HEK293 (cell line): Measurements from ENCODE around the gene ASTN2.
A peak's percentile ranks its signal among the peaks of the same experiment; 100 is the strongest.

ENCODE experiments used
- CTCF ChIA-PET: fragments of 350-600 bp; formaldehyde crosslinking; extraction: SDS; loops from one replicate; lab custom pipeline; 2021; ENCODE audit warnings: antibody characterized with exemption; lab: Yijun Ruan, JAX
- POLR2A ChIA-PET: fragments of 300-600 bp; formaldehyde crosslinking; extraction: SDS; loops from one replicate; lab custom pipeline; 2020; ENCODE audit warnings: antibody characterized with exemption, inconsistent platforms; lab: Yijun Ruan, JAX
- H3K27ac ChIP-seq: fragments of 200-500 bp; sonication (Bioruptor generic); 2 replicates; pipeline ENCODE4 v1.5.1; 2014; ENCODE audit warnings: low read depth, low read length, control low read depth, inconsistent platforms; ENCODE audit errors: extremely low read depth
- H3K36me3 ChIP-seq, 2 experiments: fragments of 200-500 bp in 1 of 2; sonication (Bioruptor generic) in 1 of 2; 1 replicate in 1 of 2; 2 replicates in 1 of 2; pipeline ENCODE4 v1.5.1; 2014 to 2017; ENCODE audit warnings: inconsistent platforms in 2 of 2, low read length in 2 of 2; ENCODE audit not compliant: control insufficient read depth in 2 of 2, insufficient read depth in 1 of 2
- H3K4me1 ChIP-seq: fragments of 200-500 bp; sonication (Bioruptor generic); 2 replicates; pipeline ENCODE4 v1.5.1; 2014; ENCODE audit warnings: mild to moderate bottlenecking, low read length, inconsistent platforms; ENCODE audit not compliant: control insufficient read depth, insufficient read depth
- H3K4me3 ChIP-seq: 2 replicates; pipeline ENCODE4 v1.5.1; 2011; ENCODE audit warnings: low read depth, mild to moderate bottlenecking, control low read depth, low read length, moderate library complexity
- H3K9me3 ChIP-seq: fragments of 200-500 bp; sonication (Bioruptor generic); 2 replicates; pipeline ENCODE4 v1.5.1; 2014; ENCODE audit warnings: low read depth, low read length, inconsistent platforms; ENCODE audit not compliant: control insufficient read depth, insufficient read depth
- GLI4 ChIP-seq: fragments of 450-650 bp; formaldehyde crosslinking; IDR thresholded peaks from 2 replicates; pipeline ENCODE4 v1.5.1; 2016; ENCODE audit warnings: missing biosample characterization, missing genetic modification characterization
- HOXA7 ChIP-seq: sonication (generic); formaldehyde crosslinking; IDR thresholded peaks from 2 replicates; pipeline ENCODE4 v1.8.1; 2022; ENCODE audit warnings: missing genetic modification reagents, borderline replicate concordance
- KLF10 ChIP-seq: fragments of 450-650 bp; IDR thresholded peaks from 2 replicates; pipeline ENCODE4 v1.5.1; 2018; ENCODE audit warnings: missing biosample characterization, mild to moderate bottlenecking, missing genetic modification characterization
- SALL2 ChIP-seq: fragments of 450-650 bp; formaldehyde crosslinking; IDR thresholded peaks from 2 replicates; pipeline ENCODE4 v1.5.0; 2017; ENCODE audit warnings: missing biosample characterization, mild to moderate bottlenecking, missing genetic modification characterization, borderline replicate concordance
- ZEB2 ChIP-seq: fragments of 450-650 bp; formaldehyde crosslinking; IDR thresholded peaks from 2 replicates; pipeline ENCODE4 v1.5.1; 2016; ENCODE audit warnings: missing biosample characterization, missing genetic modification characterization
- ZNF133 ChIP-seq: fragments of 450-650 bp; formaldehyde crosslinking; IDR thresholded peaks from 2 replicates; pipeline ENCODE4 v1.5.1; 2016; ENCODE audit warnings: missing biosample characterization, missing genetic modification characterization
- ZNF169 ChIP-seq: fragments of 450-650 bp; formaldehyde crosslinking; IDR thresholded peaks from 2 replicates; pipeline ENCODE4 v1.5.1; 2016; ENCODE audit warnings: missing biosample characterization, missing genetic modification characterization
- ZNF211 ChIP-seq: fragments of 450-650 bp; formaldehyde crosslinking; IDR thresholded peaks from 2 replicates; pipeline ENCODE4 v1.5.1; 2016; ENCODE audit warnings: low read depth, missing biosample characterization, missing genetic modification characterization
- ZNF610 ChIP-seq: fragments of 450-650 bp; formaldehyde crosslinking; IDR thresholded peaks from 2 replicates; pipeline ENCODE4 v1.5.1; 2016; ENCODE audit warnings: missing biosample characterization, missing genetic modification characterization, borderline replicate concordance
- ZNF670 ChIP-seq: fragments of 450-650 bp; formaldehyde crosslinking; IDR thresholded peaks from 2 replicates; pipeline ENCODE4 v1.5.1; 2016; ENCODE audit warnings: missing biosample characterization, missing genetic modification characterization, low read depth
- TF ChIP-seq, protein P1 (sequence below): fragments of 450-650 bp; formaldehyde crosslinking; IDR thresholded peaks from 2 replicates; pipeline ENCODE4 v1.5.1; 2016; ENCODE audit warnings: missing biosample characterization, missing genetic modification characterization, borderline replicate concordance
- TF ChIP-seq, protein P2 (sequence below): fragments of 450-650 bp; formaldehyde crosslinking; IDR thresholded peaks from 2 replicates; pipeline ENCODE4 v1.5.1; 2016; ENCODE audit warnings: missing biosample characterization, missing genetic modification characterization
- TF ChIP-seq, protein P3 (sequence below): fragments of 450-650 bp; formaldehyde crosslinking; IDR thresholded peaks from 2 replicates; pipeline ENCODE4 v1.5.1; 2016; ENCODE audit warnings: missing biosample characterization, missing genetic modification characterization
- TF ChIP-seq, protein P4 (sequence below): fragments of 450-650 bp; formaldehyde crosslinking; IDR thresholded peaks from 2 replicates; pipeline ENCODE4 v1.5.1; 2016; ENCODE audit warnings: missing biosample characterization, missing genetic modification characterization
- TF ChIP-seq, protein P5 (sequence below): fragments of 450-650 bp; formaldehyde crosslinking; IDR thresholded peaks from 2 replicates; pipeline ENCODE4 v1.5.1; 2016; ENCODE audit warnings: missing biosample characterization, missing genetic modification characterization

Gene ASTN2

DNA sequence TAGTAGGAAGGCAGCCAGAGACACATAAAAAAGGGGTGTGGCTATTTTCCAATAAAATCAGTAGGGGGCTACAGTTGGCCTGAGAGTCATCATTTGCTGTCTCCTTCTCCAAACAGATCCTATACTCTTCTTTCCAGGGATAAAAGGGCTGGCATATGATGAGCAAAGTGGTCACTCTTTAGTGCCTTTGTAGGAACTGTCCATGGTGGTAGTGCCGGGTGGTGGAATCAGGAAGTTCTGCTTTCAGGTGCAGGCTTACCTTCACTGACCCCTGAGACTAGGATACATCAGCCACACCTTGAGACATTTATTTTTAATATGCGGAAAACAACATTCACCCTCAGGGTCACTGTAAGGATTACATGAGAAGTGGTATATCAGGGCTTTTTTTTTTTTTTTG is 80.8 kb downstream of the ASTN2 start:
- H3K4me1 ChIP-seq = no peaks in the 10 kb centered on the region
- H3K9me3 ChIP-seq = no peaks in the 10 kb centered on the region
- CTCF ChIA-PET = no interaction called here
- TF ChIP-seq, protein P1, sequence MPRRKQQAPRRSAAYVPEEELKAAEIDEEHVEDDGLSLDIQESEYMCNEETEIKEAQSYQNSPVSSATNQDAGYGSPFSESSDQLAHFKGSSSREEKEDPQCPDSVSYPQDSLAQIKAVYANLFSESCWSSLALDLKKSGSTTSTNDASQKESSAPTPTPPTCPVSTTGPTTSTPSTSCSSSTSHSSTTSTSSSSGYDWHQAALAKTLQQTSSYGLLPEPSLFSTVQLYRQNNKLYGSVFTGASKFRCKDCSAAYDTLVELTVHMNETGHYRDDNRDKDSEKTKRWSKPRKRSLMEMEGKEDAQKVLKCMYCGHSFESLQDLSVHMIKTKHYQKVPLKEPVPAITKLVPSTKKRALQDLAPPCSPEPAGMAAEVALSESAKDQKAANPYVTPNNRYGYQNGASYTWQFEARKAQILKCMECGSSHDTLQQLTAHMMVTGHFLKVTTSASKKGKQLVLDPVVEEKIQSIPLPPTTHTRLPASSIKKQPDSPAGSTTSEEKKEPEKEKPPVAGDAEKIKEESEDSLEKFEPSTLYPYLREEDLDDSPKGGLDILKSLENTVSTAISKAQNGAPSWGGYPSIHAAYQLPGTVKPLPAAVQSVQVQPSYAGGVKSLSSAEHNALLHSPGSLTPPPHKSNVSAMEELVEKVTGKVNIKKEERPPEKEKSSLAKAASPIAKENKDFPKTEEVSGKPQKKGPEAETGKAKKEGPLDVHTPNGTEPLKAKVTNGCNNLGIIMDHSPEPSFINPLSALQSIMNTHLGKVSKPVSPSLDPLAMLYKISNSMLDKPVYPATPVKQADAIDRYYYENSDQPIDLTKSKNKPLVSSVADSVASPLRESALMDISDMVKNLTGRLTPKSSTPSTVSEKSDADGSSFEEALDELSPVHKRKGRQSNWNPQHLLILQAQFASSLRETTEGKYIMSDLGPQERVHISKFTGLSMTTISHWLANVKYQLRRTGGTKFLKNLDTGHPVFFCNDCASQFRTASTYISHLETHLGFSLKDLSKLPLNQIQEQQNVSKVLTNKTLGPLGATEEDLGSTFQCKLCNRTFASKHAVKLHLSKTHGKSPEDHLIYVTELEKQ (tag by site-specific recombination) = no peak
- TF ChIP-seq, protein P2, sequence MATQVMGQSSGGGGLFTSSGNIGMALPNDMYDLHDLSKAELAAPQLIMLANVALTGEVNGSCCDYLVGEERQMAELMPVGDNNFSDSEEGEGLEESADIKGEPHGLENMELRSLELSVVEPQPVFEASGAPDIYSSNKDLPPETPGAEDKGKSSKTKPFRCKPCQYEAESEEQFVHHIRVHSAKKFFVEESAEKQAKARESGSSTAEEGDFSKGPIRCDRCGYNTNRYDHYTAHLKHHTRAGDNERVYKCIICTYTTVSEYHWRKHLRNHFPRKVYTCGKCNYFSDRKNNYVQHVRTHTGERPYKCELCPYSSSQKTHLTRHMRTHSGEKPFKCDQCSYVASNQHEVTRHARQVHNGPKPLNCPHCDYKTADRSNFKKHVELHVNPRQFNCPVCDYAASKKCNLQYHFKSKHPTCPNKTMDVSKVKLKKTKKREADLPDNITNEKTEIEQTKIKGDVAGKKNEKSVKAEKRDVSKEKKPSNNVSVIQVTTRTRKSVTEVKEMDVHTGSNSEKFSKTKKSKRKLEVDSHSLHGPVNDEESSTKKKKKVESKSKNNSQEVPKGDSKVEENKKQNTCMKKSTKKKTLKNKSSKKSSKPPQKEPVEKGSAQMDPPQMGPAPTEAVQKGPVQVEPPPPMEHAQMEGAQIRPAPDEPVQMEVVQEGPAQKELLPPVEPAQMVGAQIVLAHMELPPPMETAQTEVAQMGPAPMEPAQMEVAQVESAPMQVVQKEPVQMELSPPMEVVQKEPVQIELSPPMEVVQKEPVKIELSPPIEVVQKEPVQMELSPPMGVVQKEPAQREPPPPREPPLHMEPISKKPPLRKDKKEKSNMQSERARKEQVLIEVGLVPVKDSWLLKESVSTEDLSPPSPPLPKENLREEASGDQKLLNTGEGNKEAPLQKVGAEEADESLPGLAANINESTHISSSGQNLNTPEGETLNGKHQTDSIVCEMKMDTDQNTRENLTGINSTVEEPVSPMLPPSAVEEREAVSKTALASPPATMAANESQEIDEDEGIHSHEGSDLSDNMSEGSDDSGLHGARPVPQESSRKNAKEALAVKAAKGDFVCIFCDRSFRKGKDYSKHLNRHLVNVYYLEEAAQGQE (tag by site-specific recombination) = peak; percentile 74
- no peaks in the 10 kb centered on the region for H3K36me3 ChIP-seq
- H3K4me3 ChIP-seq = no peak overlapping the region
- POLR2A ChIA-PET = no interaction called here
- H3K27ac ChIP-seq = no peak overlapping the region

DNA sequence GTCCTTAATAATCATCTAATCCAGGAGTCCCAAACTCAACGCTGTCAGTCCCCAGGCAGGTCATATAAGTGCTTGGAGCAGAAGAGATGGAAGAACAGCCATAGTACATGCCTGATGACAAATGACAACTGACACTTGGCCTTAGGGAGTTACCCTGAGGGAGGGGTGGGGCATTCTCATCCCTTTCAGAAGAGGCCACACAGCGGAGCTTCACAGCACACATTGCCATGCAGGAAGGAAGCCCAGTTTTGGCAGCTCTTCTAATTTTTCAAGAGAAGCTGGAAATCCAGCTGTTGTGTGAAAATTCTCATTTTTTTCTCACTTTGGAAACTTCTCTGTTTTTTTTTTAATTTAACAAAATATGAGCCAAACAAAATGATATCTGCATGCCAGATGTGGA is 89.0 kb downstream of the ASTN2 start:
- H3K4me1 ChIP-seq = no peaks in the 10 kb centered on the region
- H3K9me3 ChIP-seq = no peaks in the 10 kb centered on the region
- H3K36me3 ChIP-seq = no peaks in the 10 kb centered on the region
- H3K4me3 ChIP-seq = no peak overlapping the region
- ChIA-PET POLR2A (no interaction called here), CTCF (no interaction called here)
- H3K27ac ChIP-seq = no peak overlapping the region
- TF ChIP-seq, protein P3, sequence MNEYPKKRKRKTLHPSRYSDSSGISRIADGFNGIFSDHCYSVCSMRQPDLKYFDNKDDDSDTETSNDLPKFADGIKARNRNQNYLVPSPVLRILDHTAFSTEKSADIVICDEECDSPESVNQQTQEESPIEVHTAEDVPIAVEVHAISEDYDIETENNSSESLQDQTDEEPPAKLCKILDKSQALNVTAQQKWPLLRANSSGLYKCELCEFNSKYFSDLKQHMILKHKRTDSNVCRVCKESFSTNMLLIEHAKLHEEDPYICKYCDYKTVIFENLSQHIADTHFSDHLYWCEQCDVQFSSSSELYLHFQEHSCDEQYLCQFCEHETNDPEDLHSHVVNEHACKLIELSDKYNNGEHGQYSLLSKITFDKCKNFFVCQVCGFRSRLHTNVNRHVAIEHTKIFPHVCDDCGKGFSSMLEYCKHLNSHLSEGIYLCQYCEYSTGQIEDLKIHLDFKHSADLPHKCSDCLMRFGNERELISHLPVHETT (tag by site-specific recombination) = no peak
- TF ChIP-seq ZNF211 (tag by site-specific recombination) (no peak), ZNF610 (tag by site-specific recombination) (no peak), GLI4 (tag by site-specific recombination) (no peak), ZNF133 (no peak), ZNF169 (tag by site-specific recombination) (no peak), KLF10 (tag by site-specific recombination) (no peak), ZEB2 (tag by site-specific recombination) (no peak), ZNF670 (tag by site-specific recombination) (no peak), SALL2 (tag by site-specific recombination) (no peak), HOXA7 (CRISPR knock-in tag) (no peak)
- TF ChIP-seq, protein P4, sequence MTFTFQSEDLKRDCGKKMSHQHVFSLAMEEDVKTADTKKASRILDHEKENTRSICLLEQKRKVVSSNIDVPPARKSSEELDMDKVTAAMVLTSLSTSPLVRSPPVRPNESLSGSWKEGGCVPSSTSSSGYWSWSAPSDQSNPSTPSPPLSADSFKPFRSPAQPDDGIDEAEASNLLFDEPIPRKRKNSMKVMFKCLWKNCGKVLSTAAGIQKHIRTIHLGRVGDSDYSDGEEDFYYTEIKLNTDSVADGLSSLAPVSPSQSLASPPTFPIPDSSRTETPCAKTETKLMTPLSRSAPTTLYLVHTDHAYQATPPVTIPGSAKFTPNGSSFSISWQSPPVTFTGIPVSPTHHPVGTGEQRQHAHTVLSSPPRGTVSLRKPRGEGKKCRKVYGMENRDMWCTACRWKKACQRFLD (tag by site-specific recombination) = no peak
- TF ChIP-seq, protein P1 (tag by site-specific recombination) = no peak
- TF ChIP-seq, protein P5, sequence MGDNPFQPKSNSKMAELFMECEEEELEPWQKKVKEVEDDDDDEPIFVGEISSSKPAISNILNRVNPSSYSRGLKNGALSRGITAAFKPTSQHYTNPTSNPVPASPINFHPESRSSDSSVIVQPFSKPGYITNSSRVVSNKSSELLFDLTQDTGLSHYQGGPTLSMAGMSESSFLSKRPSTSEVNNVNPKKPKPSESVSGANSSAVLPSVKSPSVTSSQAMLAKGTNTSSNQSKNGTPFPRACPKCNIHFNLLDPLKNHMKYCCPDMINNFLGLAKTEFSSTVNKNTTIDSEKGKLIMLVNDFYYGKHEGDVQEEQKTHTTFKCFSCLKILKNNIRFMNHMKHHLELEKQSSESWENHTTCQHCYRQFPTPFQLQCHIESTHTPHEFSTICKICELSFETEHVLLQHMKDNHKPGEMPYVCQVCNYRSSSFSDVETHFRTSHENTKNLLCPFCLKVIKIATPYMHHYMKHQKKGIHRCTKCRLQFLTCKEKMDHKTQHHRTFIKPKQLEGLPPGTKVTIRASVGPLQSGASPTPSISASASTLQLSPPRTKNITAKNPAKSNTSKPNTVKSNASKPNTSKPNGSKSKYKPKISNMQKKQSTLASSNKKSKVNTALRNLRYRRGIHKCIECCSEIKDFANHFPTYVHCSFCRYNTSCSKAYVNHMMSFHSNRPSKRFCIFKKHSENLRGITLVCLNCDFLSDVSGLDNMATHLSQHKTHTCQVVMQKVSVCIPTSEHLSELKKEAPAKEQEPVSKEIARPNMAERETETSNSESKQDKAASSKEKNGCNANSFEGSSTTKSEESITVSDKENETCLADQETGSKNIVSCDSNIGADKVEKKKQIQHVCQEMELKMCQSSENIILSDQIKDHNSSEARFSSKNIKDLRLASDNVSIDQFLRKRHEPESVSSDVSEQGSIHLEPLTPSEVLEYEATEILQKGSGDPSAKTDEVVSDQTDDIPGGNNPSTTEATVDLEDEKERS = no peak
